IMR-90 (cell line): Measurements from ENCODE around the gene TSSC4.
"Not testable (repeated sequence)": the region's sequence is repeated elsewhere in the genome, so short reads cannot be mapped to it uniquely, and the experiment has no call there.

ENCODE experiments used
- CHD1 ChIP-seq: IDR thresholded peaks from 2 replicates; pipeline ENCODE4 v1.6.1; 2012; ENCODE audit warnings: low read depth, low read length, improper control_type of control experiment
- CTCF ChIP-seq: conservative IDR thresholded peaks from 2 replicates; pipeline ENCODE4 v1.5.1; 2012; ENCODE audit warnings: mild to moderate bottlenecking, low read depth, low read length, improper control_type of control experiment
- POLR2A ChIP-seq: IDR thresholded peaks from 2 replicates; pipeline ENCODE4 v1.6.1; 2012; ENCODE audit warnings: mild to moderate bottlenecking, low read depth, low read length
- RFX5 ChIP-seq: IDR thresholded peaks from 2 replicates; pipeline ENCODE4 v1.8.0; 2012; ENCODE audit warnings: low read depth, mild to moderate bottlenecking, low read length, moderate library complexity
- SMC3 ChIP-seq: fragments of 150-350 bp; IDR thresholded peaks from 2 replicates; pipeline ENCODE4 v1.6.1; 2016; ENCODE audit warnings: low read depth, mild to moderate bottlenecking, antibody characterized with exemption, low read length, moderate library complexity

- TF ChIP-seq POLR2A, RFX5, CTCF, CHD1, SMC3: not testable (repeated sequence)
Measured at GRCh38 chr11:2357651-2358050, 42.9 kb upstream of the TSSC4 start.
